ENCODE data around the gene MEP1B.
"Not testable (repeated sequence)": the region's sequence is repeated elsewhere in the genome, so short reads cannot be mapped to it uniquely, and the experiment has no call there.

The MEP1B gene

DNA sequence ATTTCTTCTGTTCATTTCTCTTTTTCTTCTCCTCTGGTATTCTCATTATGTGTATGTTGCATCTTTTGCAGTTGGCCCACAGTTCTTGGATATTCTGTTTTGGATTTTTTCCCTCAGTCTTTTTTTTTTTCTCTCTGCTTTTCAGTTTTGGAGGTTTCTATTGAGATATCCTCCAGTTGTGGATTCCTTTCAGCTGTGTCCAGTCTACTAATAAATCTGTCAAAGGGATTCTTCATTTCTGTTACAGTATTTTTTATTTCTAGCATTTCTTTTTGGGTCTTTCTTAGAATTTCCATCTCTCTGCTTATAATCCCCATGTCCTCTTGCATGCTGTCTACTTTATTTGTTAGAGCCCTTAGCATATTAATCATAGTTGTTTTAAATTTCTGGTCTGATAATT is 6.3 kb upstream of the MEP1B start:
- TF ChIP-seq GATA1 (IDR thresholded peaks at IDR 0.05; ENCODE audit: low read depth, low read length), result no peak
- TF ChIP-seq POLR2A (IDR thresholded peaks at IDR 0.05; ENCODE audit: low read length), result no peak
- DNase-seq, result no peak

DNA sequence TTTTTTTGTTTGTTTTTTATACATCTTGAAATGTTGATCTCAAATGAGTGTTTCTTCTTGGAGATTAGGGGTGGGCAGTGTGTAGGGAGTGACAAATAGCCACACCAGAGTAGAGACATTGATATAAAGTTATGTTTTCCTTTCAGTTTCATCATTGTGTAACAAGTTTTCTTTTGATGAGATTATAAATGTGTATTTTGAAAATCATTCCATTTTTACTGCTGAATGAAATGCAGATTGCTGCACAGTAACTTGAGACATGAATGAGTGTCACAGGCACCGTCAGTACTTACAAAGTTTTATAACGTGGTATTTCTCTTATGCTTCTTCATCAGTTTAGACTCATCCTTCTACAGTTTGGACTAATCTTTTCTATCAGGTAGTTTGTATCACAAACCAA is 370 bp downstream of the MEP1B start:
- no peak for DNase-seq
- TF ChIP-seq POLR2A (IDR thresholded peaks at IDR 0.05; ENCODE audit: low read length), result no peak
- no peak for TF ChIP-seq GATA1 (IDR thresholded peaks at IDR 0.05; ENCODE audit: low read depth, low read length)

DNA sequence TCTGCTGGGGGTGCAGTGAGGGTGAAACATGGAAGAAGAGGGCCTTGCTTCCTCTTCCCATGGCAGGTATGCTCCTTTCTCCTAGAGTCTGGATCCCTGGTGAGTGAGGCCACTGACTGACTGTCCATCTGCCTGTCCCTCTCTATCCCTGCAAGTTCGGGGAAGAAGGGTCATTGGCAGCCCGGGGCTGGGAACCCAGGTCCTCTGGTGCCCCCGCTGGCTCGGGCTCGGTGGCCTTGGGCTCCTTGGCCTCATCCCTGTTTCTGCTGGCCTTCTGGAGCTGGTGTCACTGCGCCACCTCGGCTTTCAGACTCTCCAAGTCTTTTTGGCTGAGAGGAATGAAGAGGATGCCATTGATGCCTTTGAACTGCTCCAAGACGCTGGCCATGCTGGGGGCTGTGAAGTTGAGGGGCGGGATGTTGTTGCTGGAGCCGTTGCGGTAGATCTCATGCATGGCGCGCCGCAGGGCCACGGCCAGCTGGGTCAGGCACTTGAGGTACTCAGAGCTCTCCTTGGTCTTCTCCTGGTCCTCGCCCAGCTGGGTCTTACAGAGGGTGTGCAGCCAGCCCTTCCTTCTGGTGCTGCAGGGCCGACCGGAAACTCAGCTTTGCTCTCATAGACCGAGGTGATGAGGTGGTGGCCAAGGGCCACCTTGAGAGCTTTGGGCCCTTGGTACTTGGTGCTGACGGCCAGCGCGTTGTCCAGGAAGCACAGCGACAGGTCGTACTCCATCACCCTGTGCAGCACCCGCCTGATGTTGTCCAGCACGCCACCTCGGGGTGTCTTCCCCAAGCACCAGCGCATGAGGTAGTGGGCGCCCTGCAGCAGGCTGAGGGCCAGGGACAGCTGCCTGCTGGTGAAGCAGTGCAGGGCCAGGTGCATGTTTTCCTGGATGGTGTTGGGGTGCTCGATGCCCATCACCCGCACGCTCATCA is 6.3 kb downstream of the MEP1B start:
- TF ChIP-seq POLR2A (IDR thresholded peaks at IDR 0.05; ENCODE audit: low read length), result no peak
- TF ChIP-seq GATA1 (IDR thresholded peaks at IDR 0.05; ENCODE audit: low read depth, low read length), result no peak
- DNase-seq, result no peak

DNA sequence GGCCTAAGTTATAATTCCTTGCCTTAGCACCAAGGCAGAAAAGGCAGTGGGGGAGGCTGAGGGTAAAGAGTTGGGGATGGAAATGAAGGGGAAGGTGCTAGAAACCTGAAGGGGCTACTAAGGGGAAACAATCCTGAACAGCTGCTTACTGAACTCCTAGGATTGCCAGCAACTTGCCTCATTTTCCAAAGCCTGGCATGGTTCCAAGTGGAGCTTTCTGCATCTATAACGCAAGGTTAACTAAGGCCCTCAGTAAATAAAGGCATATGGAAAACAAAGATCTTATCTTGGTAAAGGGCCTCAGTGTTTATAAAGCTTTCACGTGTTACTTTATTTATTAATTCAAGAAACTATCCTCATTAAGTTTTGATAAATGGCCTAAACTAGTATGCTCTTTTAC is 10.9 kb downstream of the MEP1B start:
- DNase-seq, result no peak
- TF ChIP-seq GATA1 (IDR thresholded peaks at IDR 0.05; ENCODE audit: low read depth, low read length) (no peak), POLR2A (IDR thresholded peaks at IDR 0.05; ENCODE audit: low read length) (no peak)

DNA sequence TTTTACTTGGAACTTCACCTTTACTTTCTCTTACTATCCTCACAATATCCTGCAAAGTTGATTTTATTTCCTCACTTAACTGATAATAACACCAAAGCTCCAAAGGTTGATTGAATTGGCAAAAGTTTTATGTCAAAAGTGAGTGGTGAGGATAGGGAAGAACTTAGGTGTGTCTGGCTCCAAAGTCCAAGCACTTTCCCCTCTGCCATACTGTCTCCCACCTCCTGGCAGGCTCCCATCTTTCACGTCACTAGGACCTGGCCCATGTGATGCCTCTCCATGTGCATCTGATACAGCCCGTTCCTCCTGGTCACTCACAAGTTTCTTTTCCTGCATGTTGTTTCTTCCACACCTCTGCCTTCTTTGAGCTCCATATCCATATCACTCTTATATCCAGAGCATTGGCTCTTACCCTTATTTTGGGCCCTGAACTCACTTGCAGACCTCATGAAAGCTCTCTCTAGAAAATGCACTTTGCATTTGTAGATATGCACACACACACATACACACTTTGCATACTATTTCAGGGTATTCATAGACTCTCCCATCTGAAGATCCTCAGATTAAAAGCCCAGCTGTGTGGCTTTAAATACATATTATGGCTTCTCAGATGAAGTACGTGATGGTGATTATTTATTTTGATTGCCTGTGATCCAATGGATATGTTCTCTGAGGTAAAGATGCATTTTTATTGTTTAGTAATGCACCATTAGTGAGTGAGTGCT is 12.3 kb downstream of the MEP1B start:
- TF ChIP-seq GATA1 (IDR thresholded peaks at IDR 0.05; ENCODE audit: low read depth, low read length) (no peak), POLR2A (IDR thresholded peaks at IDR 0.05; ENCODE audit: low read length) (no peak)
- DNase-seq, result no peak

DNA sequence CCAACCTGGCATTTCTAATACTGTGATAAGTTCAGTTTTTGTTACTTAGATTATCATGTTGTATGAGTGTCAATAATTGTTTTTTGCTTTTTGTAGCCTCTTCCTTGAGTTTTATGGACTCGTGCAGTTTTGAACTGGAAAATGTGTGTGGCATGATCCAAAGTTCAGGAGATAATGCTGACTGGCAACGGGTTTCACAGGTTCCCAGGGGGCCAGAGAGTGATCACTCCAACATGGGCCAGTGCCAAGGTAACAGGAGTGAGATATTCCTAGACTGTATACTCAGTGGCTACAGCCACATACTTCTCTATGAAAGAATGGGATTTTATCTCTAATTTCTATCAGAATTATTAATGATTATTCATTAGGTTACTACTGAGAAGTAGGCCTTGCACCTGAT is 18.2 kb downstream of the MEP1B start:
- TF ChIP-seq GATA1 (IDR thresholded peaks at IDR 0.05; ENCODE audit: low read depth, low read length) (no peak), POLR2A (IDR thresholded peaks at IDR 0.05; ENCODE audit: low read length) (no peak)
- no peak for DNase-seq

DNA sequence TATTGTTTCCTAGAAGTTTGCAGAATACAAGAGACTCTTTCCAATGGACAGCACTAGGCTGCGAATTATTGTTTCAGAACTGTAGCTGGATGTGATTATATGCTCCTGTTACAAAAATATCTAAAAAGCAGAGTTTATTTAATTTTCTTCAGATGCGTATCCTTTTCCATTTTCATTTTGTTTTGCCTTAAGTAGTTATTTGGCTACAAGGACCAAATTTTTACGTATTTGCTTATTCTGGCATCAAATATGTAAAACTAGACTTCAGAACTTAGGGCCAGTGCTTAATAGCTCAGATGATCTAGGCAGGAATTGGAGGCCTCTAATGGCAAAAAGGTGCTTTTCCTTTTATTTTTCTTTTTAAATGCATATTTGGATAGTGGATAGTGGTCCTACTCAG is 18.7 kb downstream of the MEP1B start:
- no peak for TF ChIP-seq POLR2A (IDR thresholded peaks at IDR 0.05; ENCODE audit: low read length)
- no peak for TF ChIP-seq GATA1 (IDR thresholded peaks at IDR 0.05; ENCODE audit: low read depth, low read length)
- no peak for DNase-seq

DNA sequence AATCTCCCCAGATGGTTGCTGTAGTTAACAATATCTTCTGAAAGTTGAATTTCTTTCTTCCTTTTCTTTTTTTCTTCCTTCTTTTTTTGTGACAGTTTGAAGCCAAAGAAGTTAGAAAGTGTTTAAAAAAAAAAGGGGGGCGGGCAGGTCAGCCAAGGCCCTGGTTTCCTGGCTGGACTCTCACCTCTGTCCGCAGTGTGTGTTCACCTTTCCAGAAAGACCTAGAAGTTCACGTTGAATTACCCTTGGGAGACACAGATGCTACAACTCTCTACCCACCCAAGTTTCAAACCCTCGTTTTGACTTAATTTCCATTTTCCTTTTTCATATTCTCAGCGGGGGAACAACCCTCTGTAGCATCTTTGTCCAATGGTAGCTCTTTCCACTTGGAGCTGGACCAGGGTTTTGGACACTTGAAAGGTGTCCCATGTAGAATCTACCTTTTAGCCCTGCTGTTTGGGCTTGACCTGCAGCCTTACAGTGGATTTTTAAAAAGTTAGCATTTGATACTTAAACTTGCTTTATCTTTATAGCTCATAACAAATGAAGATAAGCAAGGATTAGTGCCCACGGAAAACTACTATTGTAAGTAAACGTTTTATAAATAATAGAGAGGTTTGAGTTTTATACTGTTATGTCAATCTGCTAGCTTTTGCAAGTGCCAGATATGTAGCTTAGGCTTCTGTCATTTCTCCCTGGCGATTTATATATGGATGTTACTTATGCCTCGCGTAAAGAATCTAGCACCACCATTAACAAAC is 20.0 kb downstream of the MEP1B start:
- TF ChIP-seq GATA1 (IDR thresholded peaks at IDR 0.05; ENCODE audit: low read depth, low read length) (no peak), POLR2A (IDR thresholded peaks at IDR 0.05; ENCODE audit: low read length) (no peak)
- DNase-seq, result no peak

DNA sequence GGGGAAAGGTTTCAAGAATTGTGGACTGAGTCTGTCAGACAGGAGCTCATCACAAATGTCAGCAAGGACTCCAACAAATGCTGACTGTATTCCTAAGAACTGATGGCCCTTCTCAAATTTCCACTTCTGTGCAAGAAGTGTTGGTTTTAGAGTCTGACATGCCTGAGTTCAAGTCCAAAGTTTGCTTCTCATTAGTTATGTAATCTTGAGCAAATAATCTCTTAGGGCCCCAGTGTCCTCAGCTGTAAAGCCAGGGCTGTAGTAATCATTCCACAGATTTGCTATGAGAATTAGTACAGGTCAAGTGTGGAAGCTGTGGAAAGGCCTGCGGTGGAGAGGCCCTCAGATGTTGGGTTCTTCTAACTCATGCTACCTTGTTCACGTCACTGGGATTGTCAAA is 23.9 kb downstream of the MEP1B start:
- DNase-seq, result no peak
- TF ChIP-seq POLR2A (IDR thresholded peaks at IDR 0.05; ENCODE audit: low read length) (no peak), GATA1 (IDR thresholded peaks at IDR 0.05; ENCODE audit: low read depth, low read length) (no peak)

DNA sequence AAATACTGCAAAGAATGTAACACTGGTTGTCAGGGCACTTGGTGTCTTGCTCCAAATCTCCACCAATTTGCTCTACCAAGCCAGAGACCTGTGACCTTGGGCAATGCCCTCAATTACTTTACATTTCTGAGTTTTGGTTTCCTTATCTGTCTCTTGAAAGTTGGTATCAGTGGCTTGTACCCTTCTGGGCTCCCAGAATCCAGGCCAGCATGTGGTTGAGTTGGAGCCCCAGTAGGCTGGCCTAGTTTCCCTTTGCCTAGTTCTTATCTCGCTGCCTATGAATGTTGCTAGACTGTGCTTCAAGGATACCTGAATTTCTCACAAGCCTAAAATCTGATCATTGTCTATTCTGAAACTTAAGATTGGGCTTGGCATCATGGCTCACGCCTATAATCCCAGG is 26.6 kb downstream of the MEP1B start:
- no peak for TF ChIP-seq GATA1 (IDR thresholded peaks at IDR 0.05; ENCODE audit: low read depth, low read length)
- TF ChIP-seq POLR2A (IDR thresholded peaks at IDR 0.05; ENCODE audit: low read length), result no peak
- no peak for DNase-seq

DNA sequence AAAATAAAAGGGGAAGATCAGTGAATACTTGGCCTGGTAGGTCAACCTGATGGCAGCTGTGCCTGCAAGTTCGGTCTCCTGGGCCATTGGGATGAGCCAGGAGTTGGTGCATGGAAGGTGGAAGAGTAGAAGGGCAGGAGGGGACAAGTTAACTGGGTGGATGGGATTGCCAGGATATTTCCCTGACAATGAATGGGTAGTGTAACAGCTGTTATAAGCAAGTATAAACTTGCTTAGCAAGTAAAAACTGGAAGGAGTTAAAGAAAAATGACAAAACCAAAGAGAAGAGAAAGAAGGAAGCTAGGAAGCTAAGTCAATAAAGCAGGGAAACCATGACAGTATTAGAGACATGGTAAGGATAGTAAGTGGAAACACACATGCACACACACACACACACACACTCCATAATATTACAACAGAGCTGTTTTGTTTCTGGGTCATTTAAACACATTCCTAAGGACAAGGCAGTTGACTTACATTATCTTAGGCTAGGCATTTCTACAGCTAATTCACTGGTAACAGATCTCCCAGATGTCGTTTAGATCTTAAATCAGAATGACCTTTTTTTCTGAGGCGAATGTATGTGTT is 29.7 kb downstream of the MEP1B start:
- TF ChIP-seq GATA1 (IDR thresholded peaks at IDR 0.05; ENCODE audit: low read depth, low read length) (no peak), POLR2A (IDR thresholded peaks at IDR 0.05; ENCODE audit: low read length) (no peak)
- DNase-seq, result no peak

DNA sequence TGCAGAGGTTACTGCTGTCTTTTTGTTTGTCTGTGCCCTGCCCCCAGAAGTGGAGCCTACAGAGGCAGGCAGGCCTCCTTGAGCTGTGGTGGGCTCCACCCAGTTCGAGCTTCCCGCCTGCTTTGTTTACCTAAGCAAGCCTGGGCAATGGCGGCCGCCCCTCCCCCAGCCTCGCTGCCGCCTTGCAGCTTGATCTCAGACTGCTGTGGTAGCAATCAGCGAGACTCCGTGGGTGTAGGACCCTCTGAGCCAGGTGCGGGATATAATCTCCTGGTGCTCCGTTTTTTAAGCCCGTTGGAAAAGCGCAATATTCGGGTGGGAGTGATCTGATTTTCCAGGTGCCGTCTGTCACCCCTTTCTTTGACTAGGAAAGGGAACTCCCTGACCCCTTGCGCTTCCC is 43.5 kb downstream of the MEP1B start:
- not testable (repeated sequence) for DNase-seq

DNA sequence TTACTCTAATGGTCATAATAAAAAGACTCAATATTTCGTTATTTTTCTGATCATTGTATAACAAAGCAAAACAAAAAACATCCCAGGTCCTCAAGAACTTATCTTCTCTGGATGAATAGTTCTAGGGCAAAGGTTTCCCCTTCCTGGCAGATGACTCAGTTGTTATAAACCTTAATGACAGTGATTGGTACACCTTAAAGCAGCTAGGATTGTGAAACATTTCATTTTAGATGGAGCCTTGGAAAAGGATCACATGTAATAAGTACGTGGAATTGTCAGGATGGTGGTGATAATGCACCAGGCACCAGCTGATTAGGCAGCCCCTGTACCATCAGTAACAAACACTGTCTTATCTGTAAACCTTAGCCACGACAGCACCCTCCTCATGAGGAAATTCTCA is 47.2 kb downstream of the MEP1B start:
- peak in 1 of 2 experiments; percentile 26 for DNase-seq
- TF ChIP-seq POLR2A (IDR thresholded peaks at IDR 0.05; ENCODE audit: low read length), result no peak
- TF ChIP-seq GATA1 (IDR thresholded peaks at IDR 0.05; ENCODE audit: low read depth, low read length), result no peak

All from erythroblast (primary cell).